22Rv1 (cell line): ENCODE measurements around the gene ABCD1.

Experiments
- CTCF ChIP-seq: fragments of 450-650 bp; IDR thresholded peaks from 2 replicates; pipeline ENCODE4 v1.5.1; 2017; ENCODE audit warnings: mild to moderate bottlenecking
- ZFX ChIP-seq: fragments of 450-650 bp; IDR thresholded peaks from 2 replicates; pipeline ENCODE4 v1.6.1; 2017; ENCODE audit warnings: antibody characterized with exemption, borderline replicate concordance

GRCh38 chrX:153769865-153770600 is 45.4 kb downstream of the ABCD1 start:
- TF ChIP-seq CTCF: no peak
- no peak for TF ChIP-seq ZFX
